IPS-15b (cell line): ENCODE data around the gene SLC11A2.
"Not testable (repeated sequence)": the region's sequence is repeated elsewhere in the genome, so short reads cannot be mapped to it uniquely, and the experiment has no call there.

ENCODE experiments used
- H3K27me3 ChIP-seq: one replicate; pipeline ENCODE4 v1.6.1; 2013; ENCODE audit warnings: low read length; ENCODE audit not compliant: control insufficient read depth, insufficient read depth
- H3K36me3 ChIP-seq: one replicate; pipeline ENCODE4 v1.6.1; 2013; ENCODE audit warnings: low read length; ENCODE audit not compliant: control insufficient read depth, insufficient read depth
- H3K4me1 ChIP-seq: one replicate; pipeline ENCODE4 v1.6.1; 2013; ENCODE audit warnings: mild to moderate bottlenecking, low read length; ENCODE audit not compliant: control insufficient read depth, insufficient read depth
- H3K4me3 ChIP-seq: one replicate; pipeline ENCODE4 v1.5.1; 2013; ENCODE audit warnings: low read depth, low read length
- H3K9ac ChIP-seq: one replicate; pipeline ENCODE4 v1.6.1; 2013; ENCODE audit warnings: low read depth, mild to moderate bottlenecking, low read length
- H3K9me3 ChIP-seq: one replicate; pipeline ENCODE4 v1.6.1; 2013; ENCODE audit warnings: mild to moderate bottlenecking, low read length; ENCODE audit not compliant: control insufficient read depth, insufficient read depth

Gene SLC11A2

GRCh38 chr12:50933459-50934124, 92.6 kb downstream of the SLC11A2 start:
- Histone ChIP-seq H3K4me1 (no peaks in the 10 kb centered on the region), H3K36me3 (no peaks in the 10 kb centered on the region), H3K9ac (no peak overlapping the region), H3K9me3 (no peaks in the 10 kb centered on the region), H3K4me3 (no peak overlapping the region), H3K27me3 (no peaks in the 10 kb centered on the region)

DNA sequence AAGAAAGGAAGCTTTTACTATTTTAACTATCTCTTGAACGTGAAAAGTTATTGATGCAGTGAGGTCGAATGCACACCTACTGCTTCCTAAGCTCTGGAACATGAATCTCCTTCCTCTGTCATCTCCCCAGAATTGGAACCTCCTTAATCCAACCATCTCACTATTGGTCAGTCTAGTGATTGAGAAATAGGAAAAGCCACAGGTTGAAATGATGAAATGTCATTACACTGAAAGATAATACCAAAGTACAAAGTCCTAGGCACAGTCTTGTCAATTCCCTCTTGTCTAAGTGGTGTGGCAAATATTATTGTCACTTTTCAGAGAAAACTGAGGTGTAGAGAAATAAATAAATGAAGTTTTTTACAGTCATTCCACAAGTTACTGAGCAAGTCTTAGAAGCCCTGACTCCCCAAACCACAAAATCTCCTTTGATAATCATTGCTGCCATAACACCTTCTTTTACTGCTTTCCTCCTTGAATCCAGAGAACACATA, 93.3 kb downstream of the SLC11A2 start:
- H3K4me1 ChIP-seq = peaks cover 2% of the 10 kb centered on the region
- H3K4me3 ChIP-seq = no peak overlapping the region
- no peaks in the 10 kb centered on the region for H3K27me3 ChIP-seq
- no peak overlapping the region for H3K9ac ChIP-seq
- no peaks in the 10 kb centered on the region for H3K9me3 ChIP-seq
- no peaks in the 10 kb centered on the region for H3K36me3 ChIP-seq

GRCh38 chr12:50930477-50930876, 95.7 kb downstream of the SLC11A2 start:
- H3K9me3 ChIP-seq, H3K27me3 ChIP-seq, H3K4me1 ChIP-seq, H3K36me3 ChIP-seq, H3K9ac ChIP-seq, H3K4me3 ChIP-seq: not testable (repeated sequence)

- H3K27me3 ChIP-seq = no peaks in the 10 kb centered on the region
- H3K36me3 ChIP-seq = no peaks in the 10 kb centered on the region
- no peak overlapping the region for H3K9ac ChIP-seq
- peaks cover 8% of the 10 kb centered on the region for H3K4me1 ChIP-seq
- no peaks in the 10 kb centered on the region for H3K9me3 ChIP-seq
- no peak overlapping the region for H3K4me3 ChIP-seq
Observed at GRCh38 chr12:50929831-50930230, 96.4 kb downstream of the SLC11A2 start.
